Natural killer cell (primary cell): ENCODE data around the gene LY6G6C. TPM values are rescaled to one million over a fixed set of nuclear protein-coding genes. Genes with fewer than 3 reads are reported as not detected.

Experiments used
- ATAC-seq, 3 donors: fragments of 150-1000 bp in 2 of 3; fragments of 200-7000 bp in 1 of 3; cut with Tn5 transposase; 1 replicate in 1 of 3; 2 replicates in 2 of 3; pipeline ENCODE4 v1.10.0; 2021; ENCODE audit warnings: mild to moderate bottlenecking in 2 of 3, moderate library complexity in 2 of 3
- DNase-seq, 2 donors: peaks; one replicate each; pipeline versions ENCODE4 v3.0.0 to v3.0.0-alpha.2; 2013 to 2021; ENCODE audit warnings: mixed read lengths in 1 of 2
- H3K27ac ChIP-seq: one replicate; pipeline ENCODE4 v1.5.1; 2013; ENCODE audit warnings: mild to moderate bottlenecking, low read length
- H3K27me3 ChIP-seq: one replicate; pipeline ENCODE4 v1.6.1; 2013; ENCODE audit warnings: low read length; ENCODE audit not compliant: control insufficient read depth, insufficient read depth
- H3K36me3 ChIP-seq: one replicate; pipeline ENCODE4 v1.6.1; 2013; ENCODE audit warnings: low read length; ENCODE audit not compliant: control insufficient read depth, insufficient read depth
- H3K4me1 ChIP-seq: one replicate; pipeline ENCODE4 v1.6.1; 2013; ENCODE audit warnings: low read length; ENCODE audit not compliant: control insufficient read depth, insufficient read depth
- H3K4me3 ChIP-seq: one replicate; pipeline ENCODE4 v1.5.1; 2013; ENCODE audit warnings: low read length
- H3K9me3 ChIP-seq: one replicate; pipeline ENCODE4 v1.6.1; 2013; ENCODE audit warnings: low read length; ENCODE audit not compliant: control insufficient read depth, insufficient read depth
- H3K27ac Mint-ChIP-seq, 2 donors: one replicate each; pipeline ENCODE4 v1.8.0; 2022; ENCODE audit warnings: mild to moderate bottlenecking in 2 of 2, mixed read lengths in 2 of 2, moderate library complexity in 1 of 2
- H3K27me3 Mint-ChIP-seq, 2 donors: one replicate each; pipeline ENCODE4 v1.8.0; 2022; ENCODE audit warnings: low read depth in 2 of 2, mixed read lengths in 2 of 2
- H3K36me3 Mint-ChIP-seq: one replicate; pipeline ENCODE4 v1.8.0; 2022; ENCODE audit warnings: mixed read lengths
- H3K4me1 Mint-ChIP-seq, 2 donors: one replicate each; pipeline ENCODE4 v1.8.0; 2022; ENCODE audit warnings: mixed read lengths in 2 of 2
- H3K4me3 Mint-ChIP-seq: one replicate; pipeline ENCODE4 v1.8.0; 2022; ENCODE audit warnings: mild to moderate bottlenecking, moderate library complexity, mixed read lengths
- H3K9me3 Mint-ChIP-seq, 2 donors: one replicate each; pipeline ENCODE4 v1.8.0; 2022; ENCODE audit warnings: mixed read lengths in 2 of 2
- WGBS: methylation state at CpG from one replicate; pipeline ENCODE4 v1.1.7; 2013; ENCODE audit warnings: missing lambda C conversion rate; ENCODE audit not compliant: insufficient coverage; 5-methylcytosine and 5-hydroxymethylcytosine counted together
- intact Hi-C: fragments of 100-400 bp; cut with micrococcal nuclease; formaldehyde crosslinking; loops from one replicate; pipeline ENCODE4 v1.14.2; 2022
- total RNA-seq, 4 donors: library from RNA; stranded (reverse); fragments of 120-200 nt in 1 of 4; gene quantifications; one replicate each; pipeline versions ENCODE4 v1.2.3 to v1.2.4, GENCODE V29; 2013 to 2022
- TF ChIP-seq, protein P1 (sequence below): fragments of 200-600 bp; IDR thresholded peaks from one replicate; pipeline ENCODE4 v1.8.0; 2022; ENCODE audit warnings: antibody characterized with exemption

LY6G6C gene
- total RNA-seq, 3 donors from 2014 or later (not counting 1 experiment from before 2014, with no cell fraction given) = not detected

GRCh38 chr6:31676322-31676903, 45.1 kb downstream of the LY6G6C start:
- 60% methylated on average over 4 of the region's 4 CpGs for WGBS
- no peaks in the 10 kb centered on the region for H3K36me3 Mint-ChIP-seq
- H3K4me3 Mint-ChIP-seq = no peak overlapping the region
- peaks cover 15 to 20% of the 10 kb centered on the region in 2 donors for H3K4me1 Mint-ChIP-seq
- H3K4me3 ChIP-seq = no peak overlapping the region
- no peaks in the 10 kb centered on the region for H3K9me3 ChIP-seq
- intact Hi-C loops = no loop called here
- no peak overlapping the region for H3K27ac ChIP-seq
- H3K36me3 ChIP-seq = peaks cover 12% of the 10 kb centered on the region
- no peak overlapping the region for H3K27ac Mint-ChIP-seq
- TF ChIP-seq, protein P1, sequence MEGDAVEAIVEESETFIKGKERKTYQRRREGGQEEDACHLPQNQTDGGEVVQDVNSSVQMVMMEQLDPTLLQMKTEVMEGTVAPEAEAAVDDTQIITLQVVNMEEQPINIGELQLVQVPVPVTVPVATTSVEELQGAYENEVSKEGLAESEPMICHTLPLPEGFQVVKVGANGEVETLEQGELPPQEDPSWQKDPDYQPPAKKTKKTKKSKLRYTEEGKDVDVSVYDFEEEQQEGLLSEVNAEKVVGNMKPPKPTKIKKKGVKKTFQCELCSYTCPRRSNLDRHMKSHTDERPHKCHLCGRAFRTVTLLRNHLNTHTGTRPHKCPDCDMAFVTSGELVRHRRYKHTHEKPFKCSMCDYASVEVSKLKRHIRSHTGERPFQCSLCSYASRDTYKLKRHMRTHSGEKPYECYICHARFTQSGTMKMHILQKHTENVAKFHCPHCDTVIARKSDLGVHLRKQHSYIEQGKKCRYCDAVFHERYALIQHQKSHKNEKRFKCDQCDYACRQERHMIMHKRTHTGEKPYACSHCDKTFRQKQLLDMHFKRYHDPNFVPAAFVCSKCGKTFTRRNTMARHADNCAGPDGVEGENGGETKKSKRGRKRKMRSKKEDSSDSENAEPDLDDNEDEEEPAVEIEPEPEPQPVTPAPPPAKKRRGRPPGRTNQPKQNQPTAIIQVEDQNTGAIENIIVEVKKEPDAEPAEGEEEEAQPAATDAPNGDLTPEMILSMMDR = no peak
- H3K27me3 ChIP-seq = no peaks in the 10 kb centered on the region
- peaks cover 15% of the 10 kb centered on the region for H3K4me1 ChIP-seq
- ATAC-seq (no peak), DNase-seq (no peak)
- no peaks in the 10 kb centered on the region for H3K9me3 Mint-ChIP-seq
- H3K27me3 Mint-ChIP-seq = peaks cover 0 to 3% of the 10 kb centered on the region in 2 donors

DNA sequence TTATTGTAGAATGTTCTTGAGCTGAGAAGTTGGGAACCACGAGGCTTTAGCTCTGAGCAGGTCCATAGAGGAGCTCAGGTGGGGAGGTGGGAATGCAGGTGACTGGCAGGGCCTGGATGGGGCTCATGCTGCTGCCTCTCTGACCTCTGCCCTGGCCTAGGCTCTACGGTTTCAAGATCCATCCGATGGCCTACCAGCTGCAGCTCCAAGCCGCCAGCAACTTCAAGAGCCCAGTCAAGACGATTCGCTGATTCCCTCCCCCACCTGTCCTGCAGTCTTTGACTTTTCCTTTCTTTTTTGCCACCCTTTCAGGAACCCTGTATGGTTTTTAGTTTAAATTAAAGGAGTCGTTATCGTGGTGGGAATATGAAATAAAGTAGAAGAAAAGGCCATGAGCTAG, 51.9 kb downstream of the LY6G6C start, which contains the start of gene LY6G5B:
LY6G5B (plus strand) TSS at position 301 of the 400 bp plus-strand sequence. CDS start 975 bp downstream, outside the sequence.
- TF ChIP-seq, protein P1 = no peak
- DNase-seq = no peak
- Histone ChIP-seq H3K36me3 (peaks cover 56% of the 10 kb centered on the region), H3K9me3 (no peaks in the 10 kb centered on the region), H3K27me3 (no peaks in the 10 kb centered on the region), H3K4me3 (no peak within 1 kb of the TSS), H3K4me1 (peaks cover 9% of the 10 kb centered on the region), H3K27ac (no peak within 1 kb of the TSS)
- Mint-ChIP-seq H3K27me3 (no peaks in the 10 kb centered on the region), H3K4me3 (no peak within 1 kb of the TSS), H3K9me3 (no peaks in the 10 kb centered on the region), H3K36me3 (no peaks in the 10 kb centered on the region), H3K4me1 (peaks cover 16 to 25% of the 10 kb centered on the region in 2 donors), H3K27ac (no peak within 1 kb of the TSS)
- intact Hi-C loops = loop anchor here (5.0 to 10.0 kb wide), 3 partner anchors 127 to 952 kb away; partner anchors contain the start of genes AGPAT1, DDX39B, MDC1 and RNF5
- WGBS = 95% methylated on average over 8 of the region's 8 CpGs
- ATAC-seq = no peak

Other genes with a start within 250 kb of the LY6G6C start
- 10 to 100 TPM; 33.5 to 39.0 (median 37.6) TPM for gene MICB, start 223.6 kb downstream of the LY6G6C start, total RNA-seq
- gene MCCD1, start 192.8 kb downstream of the LY6G6C start, total RNA-seq = not detected
- gene DDX39B, start 179.7 kb downstream of the LY6G6C start, total RNA-seq = 100 to 1,000 TPM; 506 to 571 (median 534) TPM
- gene ATP6V1G2, start 175.1 kb downstream of the LY6G6C start, total RNA-seq = 1 to 10 TPM; 1.0 to 2.5 (median 2.1) TPM
- 10 to 100 TPM in 2 of 3 donors, 1 to 10 TPM in 1; 8.1 to 10.9 (median 10.7) TPM for gene NFKBIL1, start 174.1 kb downstream of the LY6G6C start, total RNA-seq
- gene LTA, start 149.5 kb downstream of the LY6G6C start, total RNA-seq = 10 to 100 TPM in 1 of 3 donors, 1 to 10 TPM in 2; 7.6 to 13.1 (median 8.7) TPM
- 10 to 100 TPM; 24.2 to 60.8 (median 46.9) TPM for gene TNF, start 146.2 kb downstream of the LY6G6C start, total RNA-seq
- gene LTB, start 139.3 kb downstream of the LY6G6C start, total RNA-seq = 10 to 100 TPM; 17.7 to 42.1 (median 32.6) TPM
- 100 to 1,000 TPM in 1 of 3 donors, 10 to 100 TPM in 2; 25.4 to 120 (median 50.5) TPM for gene LST1, start 135.5 kb downstream of the LY6G6C start, total RNA-seq
- 100 to 1,000 TPM; 120 to 173 (median 137) TPM for gene NCR3, start 128.7 kb downstream of the LY6G6C start, total RNA-seq
- gene AIF1, start 106.5 kb downstream of the LY6G6C start, total RNA-seq = 10 to 100 TPM in 2 of 3 donors, 1 to 10 TPM in 1; 8.7 to 47.0 (median 17.9) TPM
- gene PRRC2A, start 101.0 kb downstream of the LY6G6C start, total RNA-seq = 100 to 1,000 TPM; 264 to 294 (median 294) TPM
- gene BAG6, start 69.1 kb downstream of the LY6G6C start, total RNA-seq = 100 to 1,000 TPM; 264 to 303 (median 274) TPM
- 1 to 10 TPM; 2.6 to 2.8 (median 2.7) TPM for gene APOM, start 65.9 kb downstream of the LY6G6C start, total RNA-seq
- 10 to 100 TPM; 25.9 to 29.9 (median 27.4) TPM for gene C6orf47, start 61.0 kb downstream of the LY6G6C start, total RNA-seq
- gene GPANK1, start 56.7 kb downstream of the LY6G6C start, total RNA-seq = 10 to 100 TPM; 16.0 to 20.3 (median 18.2) TPM
- 100 to 1,000 TPM; 140 to 157 (median 141) TPM for gene CSNK2B, start 55.7 kb downstream of the LY6G6C start, total RNA-seq
- 10 to 100 TPM; 39.9 to 50.0 (median 46.0) TPM for gene LY6G5B, start 51.8 kb downstream of the LY6G6C start, total RNA-seq
- gene LY6G5C, start 40.7 kb downstream of the LY6G6C start, total RNA-seq = 1 to 10 TPM; 2.0 to 7.9 (median 2.7) TPM
- gene ABHD16A, start 18.4 kb downstream of the LY6G6C start, total RNA-seq = 10 to 100 TPM; 92.0 to 97.6 (median 94.2) TPM
- 1 to 10 TPM in 2 of 3 donors, under 1 TPM in 1; 0.97 to 3.2 (median 1.4) TPM for gene LY6G6F, start 14.9 kb downstream of the LY6G6C start, total RNA-seq
- under 1 TPM in 1 of 3 donors, not detected in 2; 0.94 TPM for gene LY6G6D, start 6.4 kb downstream of the LY6G6C start, total RNA-seq
- 10 to 100 TPM in 2 of 3 donors, 1 to 10 TPM in 1; 9.4 to 19.0 (median 12.8) TPM for gene MPIG6B, start 1.6 kb upstream of the LY6G6C start, total RNA-seq
- 10 to 100 TPM; 22.3 to 36.1 (median 24.6) TPM for gene DDAH2, start 7.6 kb upstream of the LY6G6C start, total RNA-seq
- gene CLIC1, start 14.8 kb upstream of the LY6G6C start, total RNA-seq = 100 to 1,000 TPM; 348 to 363 (median 355) TPM
- 10 to 100 TPM; 28.2 to 44.6 (median 43.7) TPM for gene MSH5, start 18.3 kb upstream of the LY6G6C start, total RNA-seq
- gene SAPCD1, start 40.9 kb upstream of the LY6G6C start, total RNA-seq = 10 to 100 TPM in 1 of 3 donors, 1 to 10 TPM in 2; 5.4 to 14.5 (median 6.9) TPM
- 1 to 10 TPM; 2.4 to 4.7 (median 3.2) TPM for gene VWA7, start 55.6 kb upstream of the LY6G6C start, total RNA-seq
- gene VARS1, start 74.0 kb upstream of the LY6G6C start, total RNA-seq = 10 to 100 TPM; 45.2 to 58.6 (median 49.2) TPM
- gene LSM2, start 85.2 kb upstream of the LY6G6C start, total RNA-seq = 10 to 100 TPM; 28.1 to 34.9 (median 29.2) TPM
- 1 to 10 TPM; 2.0 to 4.5 (median 3.6) TPM for gene HSPA1L, start 93.5 kb upstream of the LY6G6C start, total RNA-seq
- gene HSPA1A, start 93.8 kb upstream of the LY6G6C start, total RNA-seq = 10 to 100 TPM; 24.4 to 34.6 (median 34.5) TPM
- 100 to 1,000 TPM in 1 of 3 donors, 10 to 100 TPM in 1, 1 to 10 TPM in 1; 8.5 to 112 (median 15.3) TPM for gene HSPA1B, start 106.0 kb upstream of the LY6G6C start, total RNA-seq
- 10 to 100 TPM; 36.1 to 69.6 (median 51.5) TPM for gene NEU1, start 141.1 kb upstream of the LY6G6C start, total RNA-seq
- under 1 TPM in 1 of 3 donors, not detected in 2; 0.48 TPM for gene SLC44A4, start 157.3 kb upstream of the LY6G6C start, total RNA-seq
- 10 to 100 TPM; 49.3 to 56.6 (median 55.8) TPM for gene EHMT2, start 176.0 kb upstream of the LY6G6C start, total RNA-seq
- under 1 TPM; 0.54 to 0.77 (median 0.63) TPM for gene ZBTB12, start 180.3 kb upstream of the LY6G6C start, total RNA-seq
- gene C2, start 206.0 kb upstream of the LY6G6C start, total RNA-seq = 1 to 10 TPM in 2 of 3 donors, under 1 TPM in 1; 0.55 to 1.3 (median 1.0) TPM
- gene CFB, start 224.3 kb upstream of the LY6G6C start, total RNA-seq = under 1 TPM in 1 of 3 donors, not detected in 2; 0.45 TPM
- 10 to 100 TPM; 52.6 to 62.3 (median 56.3) TPM for gene NELFE, start 237.2 kb upstream of the LY6G6C start, total RNA-seq
- gene SKIC2, start 237.4 kb upstream of the LY6G6C start, total RNA-seq = 100 to 1,000 TPM; 119 to 184 (median 151) TPM